IPS-18a (cell line): ENCODE measurements around the gene DIO3.

Experiments used
- H3K27ac ChIP-seq: one replicate; pipeline ENCODE4 v1.5.1; 2013; ENCODE audit warnings: low read length
- H3K27me3 ChIP-seq: one replicate; pipeline ENCODE4 v1.6.1; 2013; ENCODE audit warnings: mild to moderate bottlenecking, low read length; ENCODE audit not compliant: control insufficient read depth, insufficient read depth
- H3K36me3 ChIP-seq: one replicate; pipeline ENCODE4 v1.6.1; 2013; ENCODE audit warnings: low read depth, low read length; ENCODE audit not compliant: control insufficient read depth
- H3K4me1 ChIP-seq: one replicate; pipeline ENCODE4 v1.6.1; 2013; ENCODE audit warnings: low read depth, low read length; ENCODE audit not compliant: control insufficient read depth
- H3K4me3 ChIP-seq: one replicate; pipeline ENCODE4 v1.5.1; 2013; ENCODE audit warnings: low read length
- H3K9ac ChIP-seq: one replicate; pipeline ENCODE4 v1.6.1; 2013; ENCODE audit warnings: mild to moderate bottlenecking, low read length, moderate library complexity
- H3K9me3 ChIP-seq: one replicate; pipeline ENCODE4 v1.6.1; 2013; ENCODE audit warnings: low read depth, low read length; ENCODE audit not compliant: control insufficient read depth

DIO3 gene

GRCh38 chr14:101588286-101588975, 27.1 kb downstream of the DIO3 start:
- H3K36me3 ChIP-seq: no peaks in the 10 kb centered on the region
- H3K4me1 ChIP-seq: no peaks in the 10 kb centered on the region
- H3K9ac ChIP-seq: no peak overlapping the region
- no peak overlapping the region for H3K4me3 ChIP-seq
- H3K9me3 ChIP-seq: no peaks in the 10 kb centered on the region
- H3K27ac ChIP-seq: no peak overlapping the region
- no peaks in the 10 kb centered on the region for H3K27me3 ChIP-seq

- Histone ChIP-seq H3K36me3 (no peaks in the 10 kb centered on the region), H3K27me3 (no peaks in the 10 kb centered on the region), H3K4me3 (no peak overlapping the region), H3K9ac (no peak overlapping the region), H3K9me3 (no peaks in the 10 kb centered on the region), H3K27ac (no peak overlapping the region), H3K4me1 (no peaks in the 10 kb centered on the region)
These were observed 27.7 kb downstream of the DIO3 start for GRCh38 chr14:101588990-101589389.

GRCh38 chr14:101589486-101590015, 28.3 kb downstream of the DIO3 start:
- no peaks in the 10 kb centered on the region for H3K36me3 ChIP-seq
- no peak overlapping the region for H3K4me3 ChIP-seq
- no peaks in the 10 kb centered on the region for H3K27me3 ChIP-seq
- no peak overlapping the region for H3K27ac ChIP-seq
- no peaks in the 10 kb centered on the region for H3K9me3 ChIP-seq
- H3K4me1 ChIP-seq: no peaks in the 10 kb centered on the region
- no peak overlapping the region for H3K9ac ChIP-seq

- no peaks in the 10 kb centered on the region for H3K27me3 ChIP-seq
- H3K27ac ChIP-seq: no peak overlapping the region
- H3K9ac ChIP-seq: no peak overlapping the region
- no peaks in the 10 kb centered on the region for H3K4me1 ChIP-seq
- H3K9me3 ChIP-seq: no peaks in the 10 kb centered on the region
- no peaks in the 10 kb centered on the region for H3K36me3 ChIP-seq
- H3K4me3 ChIP-seq: no peak overlapping the region
These were observed 28.8 kb downstream of the DIO3 start for GRCh38 chr14:101590062-101590461.

- Histone ChIP-seq H3K4me3 (no peak overlapping the region), H3K36me3 (no peaks in the 10 kb centered on the region), H3K9me3 (no peaks in the 10 kb centered on the region), H3K27ac (no peak overlapping the region), H3K27me3 (no peaks in the 10 kb centered on the region), H3K9ac (no peak overlapping the region), H3K4me1 (no peaks in the 10 kb centered on the region)
These were observed 29.3 kb downstream of the DIO3 start for GRCh38 chr14:101590616-101591015.

- no peaks in the 10 kb centered on the region for H3K27me3 ChIP-seq
- no peak overlapping the region for H3K27ac ChIP-seq
- no peaks in the 10 kb centered on the region for H3K9me3 ChIP-seq
- H3K36me3 ChIP-seq: no peaks in the 10 kb centered on the region
- no peak overlapping the region for H3K9ac ChIP-seq
- no peaks in the 10 kb centered on the region for H3K4me1 ChIP-seq
- no peak overlapping the region for H3K4me3 ChIP-seq
These were observed 29.8 kb downstream of the DIO3 start for GRCh38 chr14:101591121-101591520.

GRCh38 chr14:101591582-101591981, 30.3 kb downstream of the DIO3 start:
- no peak overlapping the region for H3K9ac ChIP-seq
- H3K27me3 ChIP-seq: no peaks in the 10 kb centered on the region
- H3K27ac ChIP-seq: no peak overlapping the region
- H3K9me3 ChIP-seq: no peaks in the 10 kb centered on the region
- H3K4me3 ChIP-seq: no peak overlapping the region
- no peaks in the 10 kb centered on the region for H3K36me3 ChIP-seq
- no peaks in the 10 kb centered on the region for H3K4me1 ChIP-seq

- H3K27ac ChIP-seq: no peak overlapping the region
- H3K27me3 ChIP-seq: no peaks in the 10 kb centered on the region
These were observed 32.3 kb downstream of the DIO3 start for GRCh38 chr14:101593411-101594238.

GRCh38 chr14:101594511-101595148, 33.3 kb downstream of the DIO3 start:
- no peaks in the 10 kb centered on the region for H3K27me3 ChIP-seq
- no peak overlapping the region for H3K4me3 ChIP-seq
- H3K4me1 ChIP-seq: no peaks in the 10 kb centered on the region
- H3K36me3 ChIP-seq: no peaks in the 10 kb centered on the region
- H3K9me3 ChIP-seq: no peaks in the 10 kb centered on the region
- H3K27ac ChIP-seq: no peak overlapping the region
- H3K9ac ChIP-seq: no peak overlapping the region

More at GRCh38 chr14:101593411-101594238, 32.3 kb downstream of the DIO3 start:
- no peaks in the 10 kb centered on the region for H3K4me1 ChIP-seq
- no peaks in the 10 kb centered on the region for H3K9me3 ChIP-seq
- no peak overlapping the region for H3K9ac ChIP-seq
- no peaks in the 10 kb centered on the region for H3K36me3 ChIP-seq
- no peak overlapping the region for H3K4me3 ChIP-seq

GRCh38 chr14:101595349-101595748, 34.1 kb downstream of the DIO3 start:
- H3K9me3 ChIP-seq: no peaks in the 10 kb centered on the region
- no peaks in the 10 kb centered on the region for H3K27me3 ChIP-seq
- no peaks in the 10 kb centered on the region for H3K36me3 ChIP-seq
- no peak overlapping the region for H3K4me3 ChIP-seq
- H3K9ac ChIP-seq: no peak overlapping the region
- H3K4me1 ChIP-seq: no peaks in the 10 kb centered on the region
- H3K27ac ChIP-seq: no peak overlapping the region

GRCh38 chr14:101595887-101596721, 34.8 kb downstream of the DIO3 start:
- H3K9me3 ChIP-seq: no peaks in the 10 kb centered on the region
- no peak overlapping the region for H3K27ac ChIP-seq
- no peaks in the 10 kb centered on the region for H3K4me1 ChIP-seq
- H3K9ac ChIP-seq: no peak overlapping the region
- no peaks in the 10 kb centered on the region for H3K27me3 ChIP-seq
- H3K36me3 ChIP-seq: no peaks in the 10 kb centered on the region
- no peak overlapping the region for H3K4me3 ChIP-seq
